ENCODE measurements around the gene EEF2K. TPM values are rescaled to one million over a fixed set of nuclear protein-coding genes. Genes with fewer than 3 reads are reported as not detected.

The EEF2K gene
- polyA plus RNA-seq, 1 experiment = 9.6 TPM

DNA sequence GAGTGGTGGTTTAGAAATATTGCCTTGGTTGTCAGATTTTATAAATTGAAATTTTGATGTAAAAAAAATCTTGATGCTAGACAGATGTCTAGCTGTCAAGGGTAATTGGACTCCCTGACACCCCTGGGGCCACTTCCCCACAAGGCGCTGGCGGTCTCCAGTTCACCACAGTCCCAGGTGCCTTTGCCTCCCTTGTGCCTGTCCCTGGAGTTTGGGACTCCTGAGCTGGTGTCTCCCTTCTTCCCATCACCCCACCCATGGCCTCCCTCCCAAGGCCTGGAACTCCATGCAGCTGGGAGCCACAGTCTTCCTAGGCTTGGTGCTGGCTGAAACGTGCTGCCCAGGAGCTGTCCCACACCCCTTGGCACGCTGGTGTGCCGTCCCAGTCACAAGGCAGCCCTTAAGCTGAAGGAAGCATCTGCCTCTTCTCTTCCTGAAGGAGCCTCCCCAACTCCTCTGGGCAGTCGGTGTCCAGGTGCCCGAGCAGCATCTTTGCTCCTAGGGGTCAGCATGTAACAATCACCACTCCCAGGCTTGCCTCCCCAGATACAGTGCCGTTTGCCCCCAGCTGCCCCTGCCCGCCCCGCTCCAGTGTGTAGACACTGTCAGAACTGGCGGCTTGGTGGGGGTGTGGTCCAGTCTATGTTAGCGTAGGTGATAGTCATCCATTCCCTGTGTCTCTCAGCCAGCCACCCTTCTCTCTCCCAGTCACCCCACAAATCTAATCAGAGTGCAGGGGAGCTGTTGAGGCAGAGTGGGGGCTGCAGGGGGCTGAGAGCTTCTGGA is 117.3 kb downstream of the EEF2K start:
- CTCF ChIA-PET = interaction anchor here (0.6 kb wide), 1 partner anchor 37 kb away, joined by 6 read pairs; no protein-coding TSS in a partner anchor
- TF ChIP-seq, protein P1, sequence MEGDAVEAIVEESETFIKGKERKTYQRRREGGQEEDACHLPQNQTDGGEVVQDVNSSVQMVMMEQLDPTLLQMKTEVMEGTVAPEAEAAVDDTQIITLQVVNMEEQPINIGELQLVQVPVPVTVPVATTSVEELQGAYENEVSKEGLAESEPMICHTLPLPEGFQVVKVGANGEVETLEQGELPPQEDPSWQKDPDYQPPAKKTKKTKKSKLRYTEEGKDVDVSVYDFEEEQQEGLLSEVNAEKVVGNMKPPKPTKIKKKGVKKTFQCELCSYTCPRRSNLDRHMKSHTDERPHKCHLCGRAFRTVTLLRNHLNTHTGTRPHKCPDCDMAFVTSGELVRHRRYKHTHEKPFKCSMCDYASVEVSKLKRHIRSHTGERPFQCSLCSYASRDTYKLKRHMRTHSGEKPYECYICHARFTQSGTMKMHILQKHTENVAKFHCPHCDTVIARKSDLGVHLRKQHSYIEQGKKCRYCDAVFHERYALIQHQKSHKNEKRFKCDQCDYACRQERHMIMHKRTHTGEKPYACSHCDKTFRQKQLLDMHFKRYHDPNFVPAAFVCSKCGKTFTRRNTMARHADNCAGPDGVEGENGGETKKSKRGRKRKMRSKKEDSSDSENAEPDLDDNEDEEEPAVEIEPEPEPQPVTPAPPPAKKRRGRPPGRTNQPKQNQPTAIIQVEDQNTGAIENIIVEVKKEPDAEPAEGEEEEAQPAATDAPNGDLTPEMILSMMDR (IDR thresholded peaks at IDR 0.05; ENCODE audit: low read depth, low read length) = no peak
- DNase-seq (ENCODE audit: low read depth, low spot score) = no peak
- no peak overlapping the region for H3K4me3 ChIP-seq (ENCODE audit: low read depth, low read length)
- no peaks in the 10 kb centered on the region for H3K27me3 ChIP-seq (ENCODE audit: control insufficient read depth, insufficient read depth, low read length)
- POLR2A ChIA-PET = no interaction called here
- no peak overlapping the region for H3K27ac ChIP-seq (ENCODE audit: low read depth, low read length)
- H3K9me3 ChIP-seq (ENCODE audit: control insufficient read depth, insufficient read depth, low read length) = no peaks in the 10 kb centered on the region; the same call in 1 of the 2 replicates

DNA sequence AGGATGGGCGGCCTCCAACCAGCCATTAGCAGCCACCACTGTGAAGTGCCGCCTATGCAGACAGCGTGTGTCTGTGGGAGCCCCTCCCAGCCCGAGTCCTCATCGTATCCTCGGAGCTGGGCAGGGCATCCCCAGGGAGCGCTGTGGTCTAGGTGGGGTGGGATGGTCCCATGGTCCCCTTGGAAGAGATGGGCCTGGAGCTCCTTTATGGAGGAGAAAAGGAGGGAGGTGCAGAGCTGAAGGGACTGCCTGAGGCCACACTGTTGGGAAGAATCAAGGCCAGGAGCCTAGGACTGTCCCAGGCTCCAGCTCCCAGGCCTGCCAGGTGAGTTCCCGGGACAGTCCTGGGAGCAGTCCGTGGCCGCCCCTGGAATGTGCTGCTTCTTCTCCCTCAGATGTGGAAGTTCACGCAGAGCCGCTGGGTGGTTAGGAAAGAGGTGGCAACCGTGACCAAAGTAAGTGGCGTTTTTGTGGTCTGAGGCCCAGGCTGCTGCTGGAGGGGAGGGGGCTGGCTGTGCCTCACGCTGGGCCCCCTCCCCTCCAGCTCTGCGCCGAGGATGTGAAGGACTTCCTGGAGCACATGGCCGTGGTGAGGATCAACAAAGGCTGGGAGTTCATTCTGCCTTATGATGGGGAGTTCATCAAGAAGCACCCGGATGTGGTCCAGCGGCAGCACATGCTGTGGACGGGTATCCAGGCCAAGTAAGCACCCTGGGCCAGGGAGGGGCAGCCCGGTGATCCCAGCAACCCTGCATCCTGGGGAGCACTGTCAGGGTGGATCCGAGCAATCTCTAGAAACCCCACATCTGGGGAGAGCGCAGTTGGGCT is 118.1 kb downstream of the EEF2K start:
- no peak for DNase-seq (ENCODE audit: low read depth, low spot score)
- H3K27ac ChIP-seq (ENCODE audit: low read depth, low read length) = no peak overlapping the region
- no peak overlapping the region for H3K4me3 ChIP-seq (ENCODE audit: low read depth, low read length)
- POLR2A ChIA-PET = no interaction called here
- CTCF ChIA-PET = no interaction called here
- no peaks in the 10 kb centered on the region; the same call in 1 of the 2 replicates for H3K9me3 ChIP-seq (ENCODE audit: control insufficient read depth, insufficient read depth, low read length)
- H3K27me3 ChIP-seq (ENCODE audit: control insufficient read depth, insufficient read depth, low read length) = no peaks in the 10 kb centered on the region
- TF ChIP-seq, protein P1 (IDR thresholded peaks at IDR 0.05; ENCODE audit: low read depth, low read length) = no peak

DNA sequence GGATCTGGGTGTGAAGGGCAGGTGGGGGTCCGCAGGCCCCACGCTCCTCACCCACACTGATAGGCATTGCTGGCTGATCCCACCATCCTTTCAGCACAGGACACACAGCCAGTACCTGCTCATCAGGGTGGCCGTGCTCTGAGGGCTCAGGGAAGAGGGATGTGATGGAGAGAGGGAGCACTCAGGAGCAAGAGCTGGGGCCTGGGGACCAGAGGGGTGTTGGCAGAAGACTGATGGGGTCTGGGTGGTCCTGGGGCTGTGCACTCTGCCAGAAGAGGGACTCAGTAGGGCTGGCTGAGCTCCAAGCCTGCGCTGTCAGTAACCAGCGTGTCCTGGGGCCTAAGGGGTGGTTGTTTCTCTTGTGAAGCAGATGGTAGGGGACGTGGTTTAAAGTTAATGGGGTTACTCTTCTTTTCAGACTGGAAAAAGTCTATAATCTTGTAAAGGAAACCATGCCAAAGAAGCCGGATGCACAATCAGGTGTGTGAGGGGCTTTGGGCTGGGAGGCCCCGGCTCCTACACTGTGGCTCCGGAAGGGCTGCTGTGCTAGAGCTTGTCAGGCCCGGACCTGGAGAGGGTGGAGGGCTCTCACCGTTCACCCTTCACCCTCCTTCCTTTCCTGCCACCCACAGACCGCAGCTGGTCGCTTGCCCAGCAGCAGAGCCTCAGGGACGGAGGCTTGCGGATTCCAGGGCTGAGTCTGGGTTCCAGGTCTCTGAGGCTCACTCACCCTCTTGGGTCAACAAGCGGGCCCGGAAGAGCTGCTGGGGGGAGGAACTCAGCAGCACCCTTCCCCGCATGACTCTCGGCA is 118.9 kb downstream of the EEF2K start:
- ChIA-PET CTCF (no interaction called here), POLR2A (no interaction called here)
- Histone ChIP-seq H3K4me3 (ENCODE audit: low read depth, low read length) (no peak overlapping the region), H3K9me3 (ENCODE audit: control insufficient read depth, insufficient read depth, low read length) (no peaks in the 10 kb centered on the region; the same call in 1 of the 2 replicates), H3K27me3 (ENCODE audit: control insufficient read depth, insufficient read depth, low read length) (no peaks in the 10 kb centered on the region), H3K27ac (ENCODE audit: low read depth, low read length) (no peak overlapping the region)
- TF ChIP-seq, protein P1 (IDR thresholded peaks at IDR 0.05; ENCODE audit: low read depth, low read length) = no peak
- no peak for DNase-seq (ENCODE audit: low read depth, low spot score)

DNA sequence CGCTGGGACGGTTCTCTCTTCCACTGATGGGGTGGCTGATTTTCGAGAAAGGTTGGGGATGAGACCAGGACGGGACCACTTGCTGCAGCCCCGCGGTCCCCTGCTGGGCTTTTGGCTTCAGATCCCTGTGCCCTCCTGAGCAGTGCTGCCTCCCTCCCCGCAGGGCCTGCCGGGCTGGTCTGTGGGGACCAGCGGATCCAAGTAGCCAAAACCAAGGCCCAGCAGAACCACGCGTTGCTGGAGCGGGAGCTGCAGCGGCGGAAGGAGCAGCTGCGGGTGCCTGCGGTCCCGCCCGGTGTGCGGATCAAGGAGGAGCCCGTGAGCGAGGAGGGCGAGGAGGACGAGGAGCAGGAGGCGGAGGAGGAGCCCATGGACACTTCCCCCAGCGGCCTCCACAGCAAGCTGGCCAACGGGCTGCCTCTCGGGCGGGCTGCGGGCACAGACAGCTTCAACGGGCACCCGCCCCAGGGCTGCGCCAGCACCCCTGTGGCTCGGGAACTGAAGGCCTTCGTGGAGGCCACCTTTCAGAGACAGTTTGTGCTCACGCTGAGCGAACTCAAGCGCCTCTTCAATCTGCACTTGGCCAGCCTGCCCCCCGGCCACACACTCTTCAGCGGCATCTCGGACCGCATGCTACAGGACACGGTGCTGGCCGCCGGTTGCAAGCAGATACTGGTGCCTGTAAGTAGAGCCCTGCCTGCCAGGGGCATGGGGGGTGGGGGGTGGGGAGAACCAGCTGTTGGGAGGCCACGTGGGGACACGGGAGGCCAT is 119.7 kb downstream of the EEF2K start:
- H3K27ac ChIP-seq (ENCODE audit: low read depth, low read length) = no peak overlapping the region
- no peaks in the 10 kb centered on the region; the same call in 1 of the 2 replicates for H3K9me3 ChIP-seq (ENCODE audit: control insufficient read depth, insufficient read depth, low read length)
- no peak overlapping the region for H3K4me3 ChIP-seq (ENCODE audit: low read depth, low read length)
- no peak for DNase-seq (ENCODE audit: low read depth, low spot score)
- POLR2A ChIA-PET = no interaction called here
- TF ChIP-seq, protein P1 (IDR thresholded peaks at IDR 0.05; ENCODE audit: low read depth, low read length) = no peak
- H3K27me3 ChIP-seq (ENCODE audit: control insufficient read depth, insufficient read depth, low read length) = no peaks in the 10 kb centered on the region
- CTCF ChIA-PET = no interaction called here
